IMR-90 (cell line): ENCODE results near the gene OR13D1. TPM values are rescaled to one million over a fixed set of nuclear protein-coding genes. Genes with fewer than 3 reads are reported as not detected.

Experiments used
- ATAC-seq: fragments of 200-7000 bp; cut with Tn5 transposase; 2 replicates; pipeline ENCODE4 v1.9.1; 2020; ENCODE audit warnings: low read depth, mild to moderate bottlenecking, moderate library complexity
- BruUV-seq: library from RNA; stranded (reverse); fragments of 400-500 nt; replicated peaks from 2 replicates; lab custom pipeline; 2021; lab: Mats Ljungman, UMichigan
- CTCF ChIA-PET: fragments of 300-600 bp; formaldehyde crosslinking; extraction: SDS; loops from one replicate; lab custom pipeline; 2021; ENCODE audit warnings: antibody characterized with exemption; lab: Yijun Ruan, JAX
- POLR2A ChIA-PET: fragments of 300-600 bp; sonication (Branson Sonifier 250); formaldehyde crosslinking; loops from one replicate; lab custom pipeline; 2022; ENCODE audit warnings: antibody characterized with exemption; ENCODE audit not compliant: unreplicated experiment; lab: Charles Lee
- DNase-seq: peaks from one replicate; pipeline ENCODE4 v3.0.0; 2013
- H2AFZ ChIP-seq: replicated peaks from 2 replicates; pipeline ENCODE3; 2013; ENCODE audit warnings: low read length, mild to moderate bottlenecking; ENCODE audit not compliant: poor library complexity
- H2AK5ac ChIP-seq: 2 replicates; pipeline ENCODE4 v1.6.1; 2013; ENCODE audit warnings: low read depth, low read length, inconsistent platforms
- H2AK9ac ChIP-seq: replicated peaks from 2 replicates; pipeline ENCODE3; 2013; ENCODE audit warnings: mild to moderate bottlenecking, low read depth, low read length, moderate library complexity; ENCODE audit not compliant: poor library complexity
- H2BK120ac ChIP-seq: 2 replicates; pipeline ENCODE4 v1.6.1; 2013; ENCODE audit warnings: low read depth, low read length, inconsistent platforms
- H2BK15ac ChIP-seq: 3 replicates; pipeline ENCODE4 v1.6.1; 2013; ENCODE audit warnings: low read depth, low read length, inconsistent platforms
- H2BK20ac ChIP-seq: 2 replicates; pipeline ENCODE4 v1.6.1; 2013; ENCODE audit warnings: low read depth, mild to moderate bottlenecking, inconsistent platforms, low read length, moderate library complexity
- H2BK5ac ChIP-seq: 2 replicates; pipeline ENCODE4 v1.6.1; 2013; ENCODE audit warnings: mild to moderate bottlenecking, low read depth, low read length, inconsistent platforms; ENCODE audit not compliant: poor library complexity, severe bottlenecking
- H3K14ac ChIP-seq: replicated peaks from 2 replicates; pipeline ENCODE4 v1.6.1; 2013; ENCODE audit warnings: low read depth, low read length, inconsistent platforms
- H3K18ac ChIP-seq: 2 replicates; pipeline ENCODE4 v1.6.1; 2013; ENCODE audit warnings: low read depth, low read length, control low read depth
- H3K23ac ChIP-seq: 2 replicates; pipeline ENCODE4 v1.6.1; 2013; ENCODE audit warnings: low read depth, low read length, inconsistent platforms
- H3K27ac ChIP-seq: 2 replicates; pipeline ENCODE4 v1.5.1; 2013; ENCODE audit warnings: mild to moderate bottlenecking, control low read depth, low read length; ENCODE audit not compliant: insufficient read depth
- H3K27me3 ChIP-seq: 2 replicates; pipeline ENCODE4 v1.6.1; 2013; ENCODE audit warnings: low read length; ENCODE audit not compliant: control insufficient read depth, insufficient read depth
- H3K36me3 ChIP-seq: 2 replicates; pipeline ENCODE4 v1.6.1; 2013; ENCODE audit warnings: low read length, mixed read lengths; ENCODE audit not compliant: control insufficient read depth, insufficient read depth
- H3K4ac ChIP-seq: 2 replicates; pipeline ENCODE4 v1.6.1; 2013; ENCODE audit warnings: low read depth, low read length, inconsistent platforms
- H3K4me1 ChIP-seq: 2 replicates; pipeline ENCODE4 v1.6.1; 2013; ENCODE audit warnings: low read length, mixed read lengths; ENCODE audit not compliant: control insufficient read depth, insufficient read depth
- H3K4me2 ChIP-seq: 2 replicates; pipeline ENCODE4 v1.6.1; 2013; ENCODE audit warnings: low read depth, mild to moderate bottlenecking, control low read depth, low read length, moderate library complexity
- H3K4me3 ChIP-seq: 2 replicates; pipeline ENCODE4 v1.5.1; 2013; ENCODE audit warnings: low read depth, mild to moderate bottlenecking, control low read depth, low read length, moderate library complexity; ENCODE audit not compliant: insufficient read depth
- H3K56ac ChIP-seq: 2 replicates; pipeline ENCODE4 v1.6.1; 2013; ENCODE audit warnings: low read length, inconsistent platforms; ENCODE audit not compliant: insufficient read depth; ENCODE audit errors: extremely low read depth
- H3K79me1 ChIP-seq, 2 experiments: 2 replicates each; pipeline ENCODE4 v1.6.1; 2013; ENCODE audit warnings: low read length in 2 of 2, inconsistent platforms in 1 of 2, low read depth in 1 of 2
- H3K9ac ChIP-seq: 2 replicates; pipeline ENCODE4 v1.6.1; 2013; ENCODE audit warnings: low read depth, low read length, control low read depth
- H3K9me1 ChIP-seq: 2 replicates; pipeline ENCODE4 v1.6.1; 2013; ENCODE audit warnings: low read length, inconsistent platforms; ENCODE audit not compliant: insufficient read depth
- H3K9me3 ChIP-seq: 2 replicates; pipeline ENCODE4 v1.6.1; 2013; ENCODE audit warnings: low read length; ENCODE audit not compliant: control insufficient read depth, insufficient read depth
- H4K20me1 ChIP-seq: 2 replicates; pipeline ENCODE4 v1.6.1; 2013; ENCODE audit warnings: low read length, inconsistent platforms; ENCODE audit not compliant: insufficient read depth
- H4K5ac ChIP-seq: 2 replicates; pipeline ENCODE4 v1.6.1; 2013; ENCODE audit warnings: mild to moderate bottlenecking, low read depth, low read length, control low read depth
- H4K8ac ChIP-seq, 2 experiments: 2 replicates each; pipeline ENCODE4 v1.6.1; 2013; ENCODE audit warnings: low read depth in 2 of 2, low read length in 2 of 2, control low read depth in 1 of 2, inconsistent platforms in 1 of 2
- H4K91ac ChIP-seq: 2 replicates; pipeline ENCODE4 v1.6.1; 2013; ENCODE audit warnings: low read depth, low read length, inconsistent platforms; ENCODE audit not compliant: insufficient read depth
- BHLHE40 ChIP-seq: fragments of 150-350 bp; IDR thresholded peaks from 2 replicates; pipeline ENCODE4 v1.6.1; 2016; ENCODE audit warnings: mild to moderate bottlenecking, low read depth, low read length
- CTCF ChIP-seq: conservative IDR thresholded peaks from 2 replicates; pipeline ENCODE4 v1.5.1; 2012; ENCODE audit warnings: mild to moderate bottlenecking, low read depth, low read length, improper control_type of control experiment
- RAD21 ChIP-seq: IDR thresholded peaks from 2 replicates; pipeline ENCODE4 v1.6.1; 2012; ENCODE audit warnings: low read length, improper control_type of control experiment
- SMC3 ChIP-seq: fragments of 150-350 bp; IDR thresholded peaks from 2 replicates; pipeline ENCODE4 v1.6.1; 2016; ENCODE audit warnings: low read depth, mild to moderate bottlenecking, antibody characterized with exemption, low read length, moderate library complexity
- WGBS, 2 experiments: methylation state at CpG; one replicate each; pipeline versions ENCODE4 v1.1.5 to v1.1.7; 2013; ENCODE audit warnings: missing lambda C conversion rate in 2 of 2; ENCODE audit not compliant: insufficient read length in 1 of 2; ENCODE audit errors: extremely low coverage in 2 of 2; 5-methylcytosine and 5-hydroxymethylcytosine counted together
- dilution Hi-C: fragments of 300-500 bp; cut with HindIII; formaldehyde crosslinking; loops from one replicate; pipeline ENCODE4 v1.14.3; 2018; ENCODE audit warnings: low sequenced_read_pairs; ENCODE audit not compliant: unreplicated experiment
- in situ Hi-C: fragments of 300-500 bp; cut with MboI; formaldehyde crosslinking; loops from 3 replicates; pipeline ENCODE4 v1.14.3; 2019; ENCODE audit warnings: low sequenced_read_pairs, inconsistent platforms, mixed read lengths
- intact Hi-C: fragments of 100-400 bp; cut with micrococcal nuclease; formaldehyde crosslinking; loops from 2 replicates; pipeline ENCODE4 v1.10.0; 2022
- polyA plus RNA-seq, 3 experiments: library from polyadenylated mRNA; depleted of rRNA; stranded (reverse); fragments of >200 nt; gene quantifications; 2 replicates each; pipeline ENCODE4 v1.2.3, GENCODE V29; 2012; ENCODE audit warnings: low replicate concordance in 1 of 3
- total RNA-seq: library from RNA; depleted of rRNA; stranded (reverse); fragments of >200 nt; gene quantifications from 2 replicates; pipeline ENCODE4 v1.2.3, GENCODE V29; 2012

OR13D1 gene
- total and polyA plus RNA-seq, 2 of the 4 experiments (the other 2 are of a cell fraction) = not detected

- H2BK15ac ChIP-seq = no peak overlapping the region
- H4K8ac ChIP-seq = no peak overlapping the region
- DNase-seq = peak; percentile 51
- no peak overlapping the region for H2AFZ ChIP-seq
- H3K18ac ChIP-seq = no peak overlapping the region
- H2BK5ac ChIP-seq = no peak overlapping the region
- no peaks in the 10 kb centered on the region for H3K4me1 ChIP-seq
- no peak overlapping the region for H3K23ac ChIP-seq
- POLR2A ChIA-PET = no interaction called here
- no peak overlapping the region for H3K56ac ChIP-seq
- TF ChIP-seq RAD21 = peak; percentile 76
- no peak for TF ChIP-seq BHLHE40
- peak; percentile 57 for TF ChIP-seq CTCF
- TF ChIP-seq SMC3 = peak; percentile 41
- H2BK20ac ChIP-seq = no peak overlapping the region
- in situ Hi-C loops (no loop called here), dilution Hi-C loops (no loop called here), intact Hi-C loops (loop anchor here (1.0 kb wide), 1 partner anchor 656 kb away; no protein-coding TSS in a partner anchor)
- no peak overlapping the region for H4K91ac ChIP-seq
- ATAC-seq = peak; percentile 79
- H4K20me1 ChIP-seq = no peaks in the 10 kb centered on the region
- H4K5ac ChIP-seq = no peak overlapping the region
- H3K4me2 ChIP-seq = peak overlapping the region; percentile 68; the same call in 1 of the 2 replicates
- WGBS, 2 experiments = no CpG with 5 or more reads among the region's 3 CpGs
- no TSS peak for BruUV-seq
- no peaks in the 10 kb centered on the region for H3K9me1 ChIP-seq
- no peak overlapping the region for H2BK120ac ChIP-seq
- no peaks in the 10 kb centered on the region for H3K9me3 ChIP-seq
- no peaks in the 10 kb centered on the region for H3K79me1 ChIP-seq
- H3K4ac ChIP-seq = no peak overlapping the region
- no peak overlapping the region for H3K27ac ChIP-seq
- no peak overlapping the region for H2AK9ac ChIP-seq
- no peaks in the 10 kb centered on the region for H3K36me3 ChIP-seq
- CTCF ChIA-PET = no interaction called here
- H3K14ac ChIP-seq = no peak overlapping the region
- no peak overlapping the region for H3K4me3 ChIP-seq
- no peak overlapping the region for H2AK5ac ChIP-seq
- H3K9ac ChIP-seq = no peak overlapping the region
- no peaks in the 10 kb centered on the region for H3K27me3 ChIP-seq
These were observed 11.7 kb upstream of the OR13D1 start for GRCh38 chr9:104682642-104683041.
